Measurements from ENCODE around the gene PTH1R.

DNA sequence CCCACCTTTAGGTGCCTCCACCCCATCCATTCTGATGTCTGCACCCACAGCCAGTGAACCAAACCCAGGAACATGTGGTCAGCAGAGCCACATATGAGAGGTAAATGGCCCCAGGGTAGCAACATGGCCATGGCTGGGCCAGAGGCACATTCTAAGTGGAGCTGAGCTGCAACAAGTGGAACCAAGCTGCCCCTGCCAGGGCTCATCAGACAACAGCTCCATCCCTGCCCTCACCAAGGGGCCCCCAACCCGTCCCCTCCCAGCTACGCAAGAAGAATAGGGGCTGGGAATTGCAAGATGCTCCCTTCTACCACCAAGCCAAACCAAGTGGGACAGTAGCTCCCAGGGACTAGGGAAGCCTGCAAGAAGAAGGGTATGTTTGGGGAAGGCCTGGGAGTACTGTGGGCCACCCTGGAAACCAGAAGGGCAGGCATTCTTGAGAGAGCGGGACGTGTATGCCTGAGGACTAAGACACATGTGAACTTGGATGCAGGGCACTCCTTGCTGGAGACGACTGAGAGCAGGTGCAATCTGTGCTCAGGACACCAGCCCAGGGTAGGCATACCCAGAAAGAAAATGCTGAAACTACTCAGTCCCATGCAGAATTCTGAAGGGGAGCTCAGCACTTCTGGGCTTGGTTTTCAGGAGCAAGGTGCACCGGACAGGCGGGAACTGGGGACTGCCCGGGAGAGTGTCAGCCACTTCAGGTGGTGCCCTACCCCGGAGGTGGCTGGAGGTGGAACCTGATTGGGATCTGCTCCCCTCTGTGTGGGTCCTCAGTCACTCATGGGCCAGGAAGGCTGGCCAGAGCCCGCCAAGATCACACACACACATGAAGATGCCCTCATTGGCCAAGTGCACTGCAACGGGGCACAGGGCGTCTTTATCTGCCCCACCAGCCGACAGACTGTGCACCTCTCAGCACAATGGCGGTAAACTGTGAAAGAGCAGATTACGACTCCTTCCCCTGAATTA lies 23.8 kb upstream of the PTH1R start:
- TF ChIP-seq EZH2 (IDR thresholded peaks at IDR 0.05; ENCODE audit: insufficient read depth, poor library complexity, severe bottlenecking) (no peak), EZH2phosphoT487 (IDR thresholded peaks at IDR 0.05; ENCODE audit: insufficient read depth, low read depth) (no peak)
